GM19328 (cell line): ENCODE results near the gene MYCBPAP.

Source experiments
- ATAC-seq: cut with Tn5 transposase; IDR thresholded peaks from one replicate; pipeline ENCODE4 v1.9.1; 2021; ENCODE audit warnings: mild to moderate bottlenecking, moderate library complexity; ENCODE audit not compliant: unreplicated experiment

Gene MYCBPAP

GRCh38 chr17:50569592-50569991, 61.4 kb downstream of the MYCBPAP start:
- ATAC-seq: no peak

- ATAC-seq: no peak
Measured at GRCh38 chr17:50570032-50570431, 61.8 kb downstream of the MYCBPAP start.

GRCh38 chr17:50570528-50570927, 62.3 kb downstream of the MYCBPAP start:
- no peak for ATAC-seq

GRCh38 chr17:50571681-50572080, 63.4 kb downstream of the MYCBPAP start:
- ATAC-seq: no peak

GRCh38 chr17:50572541-50572940, 64.3 kb downstream of the MYCBPAP start:
- no peak for ATAC-seq

- no peak for ATAC-seq
Measured at GRCh38 chr17:50573866-50574611, 65.8 kb downstream of the MYCBPAP start.

GRCh38 chr17:50575581-50576210, 67.5 kb downstream of the MYCBPAP start:
- no peak for ATAC-seq

GRCh38 chr17:50576864-50577263, 68.6 kb downstream of the MYCBPAP start:
- ATAC-seq: no peak

GRCh38 chr17:50577451-50577954, 69.3 kb downstream of the MYCBPAP start:
- ATAC-seq: no peak

- ATAC-seq: no peak
Measured at GRCh38 chr17:50578173-50578572, 69.9 kb downstream of the MYCBPAP start.

- ATAC-seq: no peak
Measured at GRCh38 chr17:50579399-50579798, 71.2 kb downstream of the MYCBPAP start.

GRCh38 chr17:50580646-50581045, 72.4 kb downstream of the MYCBPAP start:
- ATAC-seq: no peak
